ENCODE measurements around the gene SNX2. TPM values are rescaled to one million over a fixed set of nuclear protein-coding genes. Genes with fewer than 3 reads are reported as not detected.
A peak's percentile ranks its signal among the peaks of the same experiment; 100 is the strongest.
"Not testable (repeated sequence)": the region's sequence is repeated elsewhere in the genome, so short reads cannot be mapped to it uniquely, and the experiment has no call there.

Gene SNX2, protein sequence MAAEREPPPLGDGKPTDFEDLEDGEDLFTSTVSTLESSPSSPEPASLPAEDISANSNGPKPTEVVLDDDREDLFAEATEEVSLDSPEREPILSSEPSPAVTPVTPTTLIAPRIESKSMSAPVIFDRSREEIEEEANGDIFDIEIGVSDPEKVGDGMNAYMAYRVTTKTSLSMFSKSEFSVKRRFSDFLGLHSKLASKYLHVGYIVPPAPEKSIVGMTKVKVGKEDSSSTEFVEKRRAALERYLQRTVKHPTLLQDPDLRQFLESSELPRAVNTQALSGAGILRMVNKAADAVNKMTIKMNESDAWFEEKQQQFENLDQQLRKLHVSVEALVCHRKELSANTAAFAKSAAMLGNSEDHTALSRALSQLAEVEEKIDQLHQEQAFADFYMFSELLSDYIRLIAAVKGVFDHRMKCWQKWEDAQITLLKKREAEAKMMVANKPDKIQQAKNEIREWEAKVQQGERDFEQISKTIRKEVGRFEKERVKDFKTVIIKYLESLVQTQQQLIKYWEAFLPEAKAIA
- total RNA-seq, result 67.3 TPM

DNA sequence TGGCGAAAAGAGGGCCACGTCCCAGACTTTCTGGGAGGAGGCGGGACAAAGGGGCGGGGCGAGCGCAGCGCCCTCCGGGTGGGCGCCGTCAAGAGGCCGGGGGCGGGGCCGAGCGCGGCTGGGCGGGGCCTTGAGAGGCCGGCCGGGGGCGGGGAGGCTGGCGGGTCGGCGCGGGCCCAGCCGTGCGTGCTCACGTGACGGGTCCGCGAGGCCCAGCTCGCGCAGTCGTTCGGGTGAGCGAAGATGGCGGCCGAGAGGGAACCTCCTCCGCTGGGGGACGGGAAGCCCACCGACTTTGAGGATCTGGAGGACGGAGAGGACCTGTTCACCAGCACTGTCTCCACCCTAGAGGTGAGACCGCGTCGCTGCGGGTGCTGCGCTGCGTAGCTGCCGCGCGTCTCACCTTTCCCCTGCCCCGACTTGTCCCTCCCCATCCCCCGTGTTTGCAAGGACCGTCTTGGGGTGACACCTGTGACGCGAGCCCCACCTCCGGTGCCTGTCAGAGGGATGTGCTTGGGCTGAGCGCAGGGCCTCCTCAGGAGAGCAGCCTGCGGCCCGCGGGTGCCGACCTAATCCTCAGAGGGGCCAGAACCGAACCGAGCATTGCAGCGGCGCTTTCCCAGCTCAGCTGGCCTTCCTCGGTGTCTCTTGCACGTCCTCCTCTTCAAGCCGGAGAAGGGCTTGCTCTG, at the start of gene SNX2:
TSS of gene SNX2 (plus strand) at position 220 of the 689 bp plus-strand sequence. CDS start at position 244, 24 bp downstream.
- peak; percentile 85 for DNase-seq

DNA sequence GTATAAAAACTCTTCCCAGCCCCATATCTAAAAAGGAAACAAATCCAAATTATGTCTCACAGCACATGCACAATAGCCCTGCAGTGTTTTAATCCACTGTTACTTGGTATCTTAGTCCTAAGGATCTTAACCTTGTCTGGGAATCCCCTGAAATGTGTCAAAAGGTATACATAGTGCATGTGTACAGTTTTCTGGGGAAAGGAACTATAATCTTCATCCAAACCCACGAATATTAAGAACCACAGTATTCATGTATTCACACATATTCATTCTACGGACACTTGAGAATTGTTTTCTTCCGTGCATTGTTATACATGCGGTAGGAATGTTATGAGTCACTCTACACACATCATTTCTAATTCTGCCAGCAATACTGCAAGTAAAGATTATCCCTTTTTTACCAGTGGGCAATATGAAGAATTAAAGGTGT, 47.8 kb upstream of the SNX2 start:
- DNase-seq, result peak; percentile 29

DNA sequence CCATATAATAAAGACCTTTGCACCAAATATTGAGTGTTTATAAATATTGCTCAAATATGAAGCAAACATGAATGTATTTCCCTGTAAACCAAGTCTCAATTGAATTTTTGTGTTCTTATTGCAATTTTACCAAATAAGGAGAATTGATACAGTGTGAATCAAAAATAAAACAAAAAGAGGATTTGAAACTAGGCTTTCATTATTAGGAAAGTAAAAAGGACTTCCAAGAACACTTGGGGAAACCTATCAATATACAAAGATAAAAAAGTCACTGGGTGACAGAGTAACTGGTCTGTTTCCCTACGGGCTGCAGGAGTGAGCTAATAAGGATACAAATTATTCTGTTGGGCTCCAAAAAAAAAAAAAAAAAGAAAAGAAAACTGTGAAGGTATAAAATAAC, 44.8 kb upstream of the SNX2 start:
- no peak for DNase-seq

DNA sequence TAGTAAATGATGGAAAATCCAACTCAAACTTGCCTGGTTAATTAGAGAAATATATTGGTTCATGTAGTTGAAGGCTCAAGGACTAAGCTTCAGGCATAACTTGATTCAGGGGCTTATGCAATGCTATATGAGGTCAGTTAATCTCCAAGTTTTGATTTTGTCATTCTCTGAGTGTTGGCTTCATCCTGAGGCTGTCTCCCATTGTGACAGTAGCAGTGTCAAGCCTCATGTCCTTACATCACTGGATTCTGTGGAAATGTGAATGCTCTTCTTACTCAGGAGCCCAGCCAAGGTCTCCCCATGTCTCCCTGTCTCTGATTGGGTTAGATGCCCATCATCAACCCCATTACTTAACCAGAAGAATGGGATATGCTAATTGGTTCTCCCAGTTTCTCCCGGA, 44.4 kb upstream of the SNX2 start:
- DNase-seq, result no peak

DNA sequence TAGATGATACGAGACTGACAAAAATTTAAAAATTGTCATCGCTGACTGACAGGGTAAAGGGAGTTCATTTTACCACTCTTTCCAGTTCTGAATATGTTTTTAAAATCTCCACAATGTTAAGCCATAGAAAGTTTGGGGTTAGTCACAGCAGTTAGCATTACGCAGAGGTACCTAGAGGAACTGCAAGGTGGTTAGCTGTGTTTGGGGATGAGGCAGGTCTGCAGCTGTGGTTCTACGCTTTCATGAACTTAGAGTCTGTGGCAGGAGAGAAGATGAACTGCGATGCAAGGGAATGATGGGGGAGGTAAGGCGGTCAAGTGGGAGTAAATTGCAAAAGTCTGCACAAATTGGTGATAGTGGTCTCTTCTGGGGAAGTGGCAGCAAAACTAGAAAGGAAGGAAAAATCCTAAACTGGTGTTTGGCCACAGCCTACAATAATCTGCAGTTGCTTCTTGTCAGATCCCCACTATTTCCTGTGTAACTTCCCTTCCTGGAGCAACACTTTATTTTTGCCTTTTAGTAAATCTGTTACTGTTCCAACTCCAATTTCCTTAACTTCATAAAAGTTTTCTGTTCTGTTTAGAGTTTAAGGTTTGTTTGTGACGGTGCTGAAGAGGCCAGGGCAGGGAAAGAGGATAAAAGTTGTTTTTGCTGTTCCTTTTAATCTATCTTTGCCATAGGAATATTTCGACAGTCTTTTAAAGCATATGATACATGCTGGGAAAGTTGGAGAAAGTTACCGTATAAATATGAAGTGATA, 38.6 kb upstream of the SNX2 start:
- peak; percentile 7 for DNase-seq

DNA sequence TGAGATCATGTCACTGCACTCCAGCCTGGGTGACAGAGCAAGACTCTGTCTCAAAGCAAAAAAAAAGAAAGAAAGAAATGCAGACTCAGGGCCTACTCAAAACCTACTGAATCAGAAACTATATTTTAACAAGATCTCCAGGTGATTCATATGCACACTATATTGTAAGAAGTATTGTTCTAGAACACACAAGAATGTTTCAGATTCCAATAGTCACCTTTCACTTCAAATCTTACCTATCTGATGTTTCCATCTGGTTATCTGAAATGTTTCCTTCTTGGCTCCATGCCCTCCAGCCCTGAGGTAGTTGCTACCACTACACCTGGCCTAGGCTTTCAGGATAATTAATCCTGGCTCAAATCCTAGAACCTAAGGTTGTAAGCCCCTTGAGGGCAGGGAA, 36.8 kb upstream of the SNX2 start:
- DNase-seq, result no peak

DNA sequence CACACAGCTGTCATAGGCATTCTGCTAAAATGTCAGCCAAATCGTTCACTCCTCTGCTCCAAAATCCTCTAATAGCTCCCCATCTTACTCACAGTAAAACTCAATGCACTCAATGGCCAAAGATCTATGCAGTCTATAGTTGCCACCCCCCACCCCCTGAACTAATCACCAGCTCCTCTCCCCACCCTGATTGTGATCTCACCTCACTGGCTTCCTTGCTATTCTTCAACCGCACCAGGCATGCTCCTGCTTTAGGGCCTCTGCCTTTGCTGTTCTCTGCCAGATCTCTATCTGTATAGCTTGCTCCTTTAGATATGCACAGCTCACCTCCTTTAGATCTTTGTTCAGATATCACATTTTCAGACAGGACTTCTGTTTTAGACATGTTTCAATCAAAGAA, 33.2 kb upstream of the SNX2 start:
- DNase-seq, result no peak

DNA sequence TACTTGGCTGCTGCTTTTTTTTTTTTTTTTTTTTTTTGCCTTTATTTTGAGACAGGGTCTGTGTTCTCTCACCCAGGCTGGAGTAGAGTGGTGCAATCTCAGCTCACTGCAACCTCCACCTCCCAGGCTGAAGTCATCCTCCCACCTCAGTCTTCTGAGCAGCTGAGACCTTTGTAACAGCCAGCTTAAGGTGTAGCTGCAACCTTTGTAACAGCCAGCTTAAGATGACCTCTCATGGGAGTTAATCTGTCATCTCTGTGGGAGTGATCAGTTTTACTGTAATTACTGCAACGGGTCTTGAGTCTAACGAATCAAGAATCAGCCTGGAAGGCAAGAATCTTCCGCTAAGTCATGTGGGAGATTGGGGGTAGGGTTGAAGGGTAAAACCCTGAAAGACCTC, 31.6 kb upstream of the SNX2 start:
- DNase-seq, result no peak

DNA sequence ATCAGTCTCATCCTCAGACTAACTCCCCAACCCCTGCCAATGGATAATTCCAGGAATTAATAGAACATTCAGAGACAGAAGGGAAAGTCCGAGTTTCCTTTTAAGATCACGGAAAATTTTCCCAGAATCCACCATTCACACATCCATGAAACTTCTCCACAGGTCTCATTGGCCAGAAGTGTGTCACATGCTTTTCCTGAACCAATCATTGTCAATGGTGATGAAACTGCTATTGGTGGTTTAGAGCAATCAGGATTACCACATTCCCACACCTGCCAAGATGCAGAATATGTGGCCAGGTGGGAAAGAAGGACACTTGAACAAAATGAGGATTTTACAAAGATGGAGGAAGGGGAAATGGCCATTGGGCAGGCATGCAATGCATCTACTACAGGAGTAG, 29.3 kb upstream of the SNX2 start:
- DNase-seq, result no peak

DNA sequence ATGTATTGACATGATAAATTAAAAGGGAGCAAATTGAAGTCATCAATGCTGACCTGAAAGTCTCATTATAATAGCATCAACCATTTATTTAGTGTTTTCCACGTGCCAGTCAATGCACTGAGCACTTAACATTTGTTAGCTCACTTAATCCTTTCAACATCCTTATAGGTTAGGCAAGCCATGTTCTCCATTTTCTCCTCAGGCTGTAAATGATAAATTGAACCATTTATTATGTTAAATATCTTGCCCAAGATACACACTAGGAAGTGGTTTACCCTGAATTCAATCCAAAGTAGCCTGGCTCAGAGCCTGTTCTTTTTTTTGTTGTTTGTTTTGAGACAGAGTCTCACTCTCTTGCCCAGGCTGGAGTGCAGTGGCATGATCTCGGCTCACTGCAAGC, 25.0 kb upstream of the SNX2 start:
- DNase-seq, result no peak

DNA sequence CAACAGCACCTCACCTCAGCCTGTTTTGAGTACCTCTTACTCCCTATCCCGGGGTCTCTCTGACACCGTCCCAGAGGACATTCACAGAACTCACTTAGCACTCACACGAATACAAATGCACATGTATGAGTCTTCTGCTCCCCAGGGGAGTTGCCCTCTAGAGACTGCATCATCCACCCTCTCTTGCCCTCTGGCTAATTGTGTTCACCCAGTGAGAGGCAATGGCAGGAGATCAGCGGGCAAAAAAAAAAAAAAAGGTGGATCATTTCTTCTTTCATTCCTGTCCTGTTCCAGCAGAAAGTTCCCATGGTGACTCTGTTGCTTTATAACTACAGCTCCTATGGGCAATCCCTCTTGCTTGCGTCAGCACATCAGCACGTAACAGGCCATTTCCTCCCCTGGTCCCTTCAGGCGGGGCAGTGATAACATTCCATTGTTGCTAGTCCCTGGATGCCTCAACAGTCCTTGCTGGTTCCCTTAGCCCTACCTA, 23.5 kb upstream of the SNX2 start:
- peak; percentile 10 for DNase-seq

DNA sequence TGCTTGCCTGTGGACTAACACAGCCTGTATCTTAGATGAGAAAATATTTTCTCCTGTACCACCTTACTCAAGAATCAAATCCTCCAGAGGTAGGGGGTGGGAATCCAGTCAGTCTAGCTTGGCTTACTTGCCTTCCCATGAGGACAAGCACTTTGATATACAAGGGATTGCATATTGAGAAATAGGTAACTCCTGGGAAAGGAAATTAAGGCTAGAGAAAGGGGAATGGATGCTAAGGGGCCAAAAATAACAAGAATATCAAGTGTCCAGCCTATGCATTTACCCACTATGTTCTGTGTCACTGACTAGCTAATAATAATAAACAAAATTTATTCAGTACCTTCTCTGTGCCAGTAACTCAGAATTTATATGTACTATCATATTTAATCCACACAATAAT, 21.4 kb upstream of the SNX2 start:
- no peak for DNase-seq

DNA sequence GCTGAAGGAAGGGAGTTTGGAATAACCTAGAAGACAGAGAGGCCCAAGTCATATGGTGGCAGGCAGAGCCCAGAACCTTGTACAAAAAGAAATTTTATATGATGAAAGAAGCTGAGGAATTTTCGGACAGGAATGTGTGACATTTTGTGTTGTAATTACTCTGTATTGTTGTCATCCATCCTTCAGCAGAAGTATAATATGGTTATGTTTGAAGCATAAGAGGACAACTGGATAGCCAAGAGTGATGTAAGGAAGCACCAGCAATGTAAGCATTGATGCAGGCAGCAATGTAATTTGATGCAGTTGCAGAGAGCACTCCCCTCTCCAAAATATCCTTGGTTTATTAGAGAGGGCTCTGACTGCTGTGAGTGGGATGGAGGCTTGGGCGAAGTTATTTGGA, 19.1 kb upstream of the SNX2 start:
- DNase-seq, result no peak

DNA sequence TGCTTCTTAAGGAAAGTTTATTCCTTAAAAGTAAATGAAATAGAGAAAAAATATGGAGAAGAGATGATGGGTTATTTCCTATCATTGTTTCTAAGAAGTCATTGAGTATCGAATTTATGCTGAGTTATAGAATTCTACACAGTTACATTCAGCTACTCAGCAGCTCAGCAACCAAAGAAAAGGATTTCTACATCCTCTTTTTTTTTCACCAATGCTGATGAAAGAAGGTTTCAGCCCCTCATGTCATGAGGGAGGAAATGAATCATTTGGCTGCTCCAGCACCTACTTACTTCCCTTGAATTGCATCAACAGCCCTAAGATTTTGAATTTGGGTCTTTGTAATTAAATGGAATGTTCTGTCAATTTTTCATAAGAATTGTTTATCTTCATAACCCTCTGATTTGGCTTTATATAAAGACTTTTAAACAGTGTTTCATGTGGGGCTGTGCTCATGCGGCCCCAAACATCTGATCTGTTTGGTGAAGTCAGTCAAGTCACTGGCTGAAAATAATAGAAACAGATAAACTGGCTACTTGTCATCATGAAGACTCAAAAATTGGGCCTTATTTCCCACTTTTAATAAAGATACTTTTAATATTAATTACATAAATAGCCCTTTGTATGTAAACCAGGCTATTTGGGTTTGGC, 18.5 kb upstream of the SNX2 start:
- no peak for DNase-seq

DNA sequence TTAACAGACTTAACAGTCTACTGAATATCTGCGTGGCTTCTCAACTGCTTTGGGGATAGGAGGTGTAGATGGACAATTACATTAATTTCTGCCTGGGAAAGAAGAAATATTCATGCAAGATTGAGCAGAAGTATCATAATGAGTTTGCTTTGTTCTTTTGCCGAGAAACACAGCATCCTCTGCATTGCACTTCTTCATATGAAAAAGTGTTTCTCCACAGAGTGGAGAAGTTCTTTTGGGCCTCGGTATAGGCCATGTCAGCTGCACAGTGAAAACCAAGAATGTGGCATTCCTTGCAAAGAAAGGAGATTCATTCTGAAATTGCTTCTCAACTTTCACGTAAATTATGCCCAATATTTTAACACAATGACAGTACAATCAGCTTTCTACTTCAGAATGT, 17.6 kb upstream of the SNX2 start:
- DNase-seq, result no peak

DNA sequence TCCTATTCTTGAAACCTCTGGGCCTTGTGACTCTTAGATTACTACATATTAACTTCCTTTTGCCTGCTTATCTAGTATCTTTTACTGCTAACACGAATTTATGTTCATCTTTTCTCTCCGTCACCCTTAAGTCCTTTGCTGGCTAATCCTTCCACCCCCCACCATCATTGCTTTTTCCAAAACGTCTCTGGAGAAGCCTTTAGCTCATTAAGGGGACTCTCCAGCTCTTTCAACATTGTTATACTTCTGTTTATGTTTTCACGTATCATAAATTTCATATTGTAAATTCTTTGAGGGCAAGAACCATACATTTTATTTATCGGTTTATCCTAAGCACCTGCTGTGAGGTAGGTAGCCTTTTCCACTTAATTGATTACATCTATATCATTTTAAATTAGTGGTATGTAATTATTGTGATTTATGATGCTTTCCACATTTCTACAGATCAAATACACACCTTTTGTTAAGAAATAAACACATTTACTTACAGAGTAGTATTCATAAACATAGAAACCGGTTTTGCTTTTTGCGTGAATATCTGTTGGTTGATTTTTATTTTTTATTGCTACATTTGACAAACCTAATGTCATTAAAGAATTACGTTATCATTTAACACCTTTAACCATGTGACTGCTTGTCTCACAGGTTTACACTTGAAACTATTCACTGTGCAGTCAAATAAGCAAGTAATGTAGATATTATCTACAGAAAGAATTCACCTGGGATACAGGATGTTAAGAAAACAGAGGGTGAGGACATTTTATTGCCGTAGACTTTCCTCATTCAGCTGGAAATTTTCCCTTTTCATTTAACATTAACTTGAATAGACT, 15.4 kb upstream of the SNX2 start:
- no peak for DNase-seq

DNA sequence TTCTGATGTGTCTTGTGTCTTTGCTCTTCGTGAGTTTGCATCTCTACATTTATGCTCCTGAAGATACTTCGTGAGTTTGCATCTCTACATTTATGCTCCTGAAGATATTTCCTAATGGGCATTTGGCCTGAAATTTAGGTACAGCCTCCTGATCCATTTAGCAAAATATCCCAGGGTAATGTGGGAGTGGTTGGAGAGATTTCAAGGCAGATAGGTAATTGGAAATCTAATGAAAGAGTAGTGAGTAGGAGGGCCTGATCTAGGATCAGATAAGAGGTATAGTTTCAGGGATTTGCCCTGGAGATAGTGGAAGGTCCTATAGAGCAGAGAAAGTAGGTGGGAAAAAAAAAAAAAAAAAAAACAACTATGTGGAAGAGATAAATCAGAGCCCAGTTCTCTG, 14.6 kb upstream of the SNX2 start:
- DNase-seq, result no peak

DNA sequence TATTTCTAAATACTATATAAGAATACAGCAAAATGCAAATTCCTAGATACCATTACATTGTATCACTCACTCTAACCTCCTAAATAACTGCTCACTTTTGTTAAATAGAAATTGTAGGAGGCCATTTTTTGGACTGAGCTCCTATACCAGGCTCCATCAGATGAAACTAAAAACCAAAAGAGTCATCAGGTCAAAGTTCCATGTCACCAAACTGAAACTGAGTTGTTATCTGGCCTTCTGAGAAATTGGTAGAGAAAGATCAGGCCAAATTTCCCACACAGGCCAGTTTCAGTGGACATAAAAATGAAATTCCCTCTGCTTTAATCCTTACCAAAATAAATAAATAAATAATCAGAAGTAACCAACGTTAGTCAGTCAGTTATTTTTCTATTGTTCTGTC, 13.8 kb upstream of the SNX2 start:
- DNase-seq, result no peak

DNA sequence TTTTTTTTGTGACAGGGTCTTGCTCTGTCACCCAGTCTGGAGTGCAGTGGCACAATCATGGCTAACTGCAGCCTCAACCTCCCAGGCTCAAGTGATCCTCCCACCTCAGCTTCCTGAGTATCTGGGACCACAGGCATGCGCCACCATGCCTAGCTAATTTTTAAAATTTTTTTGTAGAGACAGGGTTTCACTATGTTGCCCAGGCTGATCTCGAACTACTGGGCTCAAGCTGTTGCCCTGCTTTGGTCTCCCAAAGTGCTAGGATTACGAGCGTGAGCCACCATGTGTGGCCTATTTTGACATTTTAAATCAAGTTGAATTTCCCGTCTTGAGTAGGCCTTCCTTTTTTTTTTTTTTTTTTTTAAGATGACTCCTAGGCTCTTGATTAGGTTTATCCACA, 13.0 kb upstream of the SNX2 start:
- DNase-seq, result not testable (repeated sequence)

DNA sequence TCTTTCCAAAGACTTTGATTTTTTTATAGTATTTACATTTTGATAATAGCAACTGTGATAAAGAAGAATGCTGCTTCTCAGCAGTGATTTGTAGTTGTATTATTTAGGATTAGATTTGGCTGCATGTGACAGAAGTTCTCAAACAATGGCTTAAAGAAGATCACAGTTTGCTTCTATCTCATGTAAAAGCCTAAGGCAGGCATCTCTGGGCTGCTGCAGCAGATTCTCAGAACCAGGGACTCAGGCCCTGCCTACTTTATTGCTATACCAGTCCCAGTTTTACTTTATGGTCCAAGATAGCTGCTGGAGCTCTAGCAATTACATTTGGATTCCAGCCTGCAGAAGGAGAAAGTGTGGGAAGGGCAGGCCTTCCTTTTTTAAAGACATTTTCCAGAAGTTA, 8.8 kb upstream of the SNX2 start:
- no peak for DNase-seq

DNA sequence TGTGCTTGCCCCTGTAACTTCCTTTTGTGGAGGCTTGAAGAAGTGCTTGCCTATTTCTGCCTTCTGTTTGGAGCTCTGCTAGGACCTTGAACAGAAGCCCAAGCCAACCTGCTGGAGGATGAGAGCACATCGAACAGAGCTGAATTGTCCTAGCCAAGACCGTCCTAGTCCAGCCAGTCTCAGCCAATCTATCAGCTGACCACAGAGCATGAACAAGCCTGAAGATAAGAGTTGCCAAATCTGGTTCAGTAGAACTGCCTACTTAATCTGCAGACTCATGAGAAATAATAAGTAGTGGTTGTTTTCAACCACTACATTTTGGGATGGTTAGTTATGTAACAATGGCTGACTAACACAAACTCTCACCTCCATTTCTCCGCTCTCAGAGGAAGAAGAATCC, 4.4 kb upstream of the SNX2 start:
- no peak for DNase-seq

Measured in skin of body (tissue), 2 donors.